ENCODE results near the gene OPALIN.

- TF ChIP-seq, protein P1, sequence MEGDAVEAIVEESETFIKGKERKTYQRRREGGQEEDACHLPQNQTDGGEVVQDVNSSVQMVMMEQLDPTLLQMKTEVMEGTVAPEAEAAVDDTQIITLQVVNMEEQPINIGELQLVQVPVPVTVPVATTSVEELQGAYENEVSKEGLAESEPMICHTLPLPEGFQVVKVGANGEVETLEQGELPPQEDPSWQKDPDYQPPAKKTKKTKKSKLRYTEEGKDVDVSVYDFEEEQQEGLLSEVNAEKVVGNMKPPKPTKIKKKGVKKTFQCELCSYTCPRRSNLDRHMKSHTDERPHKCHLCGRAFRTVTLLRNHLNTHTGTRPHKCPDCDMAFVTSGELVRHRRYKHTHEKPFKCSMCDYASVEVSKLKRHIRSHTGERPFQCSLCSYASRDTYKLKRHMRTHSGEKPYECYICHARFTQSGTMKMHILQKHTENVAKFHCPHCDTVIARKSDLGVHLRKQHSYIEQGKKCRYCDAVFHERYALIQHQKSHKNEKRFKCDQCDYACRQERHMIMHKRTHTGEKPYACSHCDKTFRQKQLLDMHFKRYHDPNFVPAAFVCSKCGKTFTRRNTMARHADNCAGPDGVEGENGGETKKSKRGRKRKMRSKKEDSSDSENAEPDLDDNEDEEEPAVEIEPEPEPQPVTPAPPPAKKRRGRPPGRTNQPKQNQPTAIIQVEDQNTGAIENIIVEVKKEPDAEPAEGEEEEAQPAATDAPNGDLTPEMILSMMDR (IDR thresholded peaks at IDR 0.05; ENCODE audit: extremely low read depth in 1 of 2, insufficient read depth in 1 of 2, low read depth in 1 of 2, low read length in 2 of 2) = no peak
- TF ChIP-seq POLR2A (IDR thresholded peaks at IDR 0.05; ENCODE audit: low read depth, low read length) = no peak
Measured at GRCh38 chr10:96341219-96342182, 17.3 kb downstream of the OPALIN start.

Measured in endothelial cell of umbilical vein (primary cell).